M059J (cell line): ENCODE data around the gene GFRA1. TPM values are rescaled to one million over a fixed set of nuclear protein-coding genes. Genes with fewer than 3 reads are reported as not detected.
A peak's percentile ranks its signal among the peaks of the same experiment; 100 is the strongest.

ENCODE experiments used
- DNase-seq: peaks from one replicate; pipeline ENCODE4 v3.0.0-alpha.2; 2012; ENCODE audit warnings: low read depth
- total RNA-seq: library from RNA; depleted of rRNA; stranded (reverse); fragments of >200 nt; shearing (Covaris generic); gene quantifications from 2 replicates; pipeline ENCODE4 v1.2.3, GENCODE V29; 2014

The GFRA1 gene
- total RNA-seq, 1 experiment from 2014 or later: 49.4 TPM

DNA sequence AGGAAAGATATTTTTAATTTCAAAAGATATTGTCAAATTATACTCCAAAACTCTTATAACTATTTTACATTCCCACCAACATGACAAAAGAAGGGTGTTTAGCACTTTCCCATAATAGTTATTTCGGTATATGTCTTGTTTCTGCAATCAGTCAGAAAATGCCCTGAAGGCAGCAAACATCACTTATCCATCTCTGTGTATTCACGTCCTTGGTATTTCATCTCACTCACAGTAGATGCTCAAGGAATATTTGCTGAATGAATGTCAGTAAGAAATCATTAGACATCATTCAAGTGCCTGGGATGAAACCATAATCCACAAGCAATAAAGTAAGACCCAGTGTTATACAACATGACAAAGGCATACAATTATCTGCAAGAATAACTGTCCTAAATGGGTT, 112.7 kb downstream of the GFRA1 start:
- DNase-seq: peak; percentile 69

- DNase-seq: no peak
Measured at GRCh38 chr10:116159197-116159596, 113.8 kb downstream of the GFRA1 start.

GRCh38 chr10:116158036-116158435, 115.0 kb downstream of the GFRA1 start:
- peak; percentile 47 for DNase-seq

DNA sequence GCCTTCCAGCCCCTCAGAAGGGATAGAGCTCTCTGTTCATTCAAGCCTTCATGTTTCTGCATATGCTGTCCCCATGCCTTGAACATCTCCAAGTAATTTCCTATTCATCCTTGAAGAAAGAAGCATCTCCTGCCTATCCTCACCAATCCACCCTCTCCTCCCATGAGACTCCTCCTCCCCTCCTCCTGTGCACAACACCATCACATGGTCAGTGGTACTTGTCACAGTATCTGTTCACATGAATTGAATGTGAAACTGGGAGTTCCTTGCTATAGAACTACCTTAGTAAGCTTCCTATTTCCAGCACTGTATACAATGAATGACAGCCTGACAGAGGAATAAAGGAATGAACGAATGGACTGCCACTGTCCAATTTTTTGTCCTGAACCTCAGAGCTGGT, 115.5 kb downstream of the GFRA1 start:
- no peak for DNase-seq

- no peak for DNase-seq
Measured at GRCh38 chr10:116156819-116157218, 116.2 kb downstream of the GFRA1 start.

DNA sequence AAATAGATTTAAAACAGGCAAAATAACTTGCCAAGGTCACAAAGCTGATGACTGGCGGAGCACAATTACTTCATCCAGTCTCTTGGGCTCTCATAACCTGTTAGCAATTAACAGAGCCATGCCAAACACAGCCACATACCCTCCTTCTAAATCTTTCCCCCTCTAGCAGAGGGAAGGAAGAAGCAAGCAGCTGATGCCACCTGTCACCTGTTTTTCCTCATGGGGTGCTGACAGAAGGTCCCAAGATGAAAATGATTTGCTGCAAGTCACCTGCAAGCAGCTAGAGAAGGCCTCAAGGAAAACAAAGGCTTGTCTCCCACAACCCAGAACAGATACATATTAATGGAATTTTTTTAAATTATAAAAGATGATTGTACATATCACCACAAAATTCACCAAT, 117.8 kb downstream of the GFRA1 start:
- no peak for DNase-seq

GRCh38 chr10:116154651-116155050, 118.4 kb downstream of the GFRA1 start:
- DNase-seq: no peak

- DNase-seq: peak; percentile 60
Measured at GRCh38 chr10:116151076-116151475, 121.9 kb downstream of the GFRA1 start.

- no peak for DNase-seq
Measured at GRCh38 chr10:116150606-116151005, 122.4 kb downstream of the GFRA1 start.

GRCh38 chr10:116147147-116147905, 125.7 kb downstream of the GFRA1 start:
- DNase-seq: no peak

DNA sequence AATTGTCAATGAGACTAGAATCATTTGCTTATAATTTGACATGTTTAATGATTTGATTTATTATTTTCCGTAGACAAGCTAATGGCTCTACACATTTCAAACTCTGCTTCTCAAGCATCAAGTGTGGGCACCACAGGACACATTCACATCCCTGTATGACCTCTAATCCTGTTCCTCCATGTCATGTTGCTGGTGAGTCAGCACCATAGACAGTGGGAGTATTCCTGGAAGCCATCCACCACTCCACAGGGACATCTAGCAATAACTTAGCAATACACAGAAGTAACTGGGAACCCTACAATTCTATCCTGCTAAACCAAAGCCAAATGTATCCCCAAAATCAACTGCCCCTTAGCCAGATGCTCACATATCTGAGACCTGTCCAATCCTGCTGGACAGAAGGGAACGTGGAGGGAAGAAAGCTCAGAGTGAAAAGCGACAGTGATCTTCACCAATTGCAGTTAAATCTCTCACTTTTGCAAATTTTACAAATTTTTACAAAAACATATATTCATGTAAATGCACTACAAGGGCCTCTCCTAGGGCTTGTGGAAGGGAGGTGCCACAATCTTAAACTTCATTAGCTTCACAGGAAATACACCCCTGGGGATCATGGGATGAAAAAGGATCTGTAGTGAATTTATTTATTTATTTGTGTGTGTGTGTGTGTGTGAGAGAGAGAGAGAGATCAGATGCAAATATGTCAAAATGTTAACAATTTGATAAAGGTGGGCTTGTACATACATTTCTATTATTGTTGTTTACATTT, 126.5 kb downstream of the GFRA1 start:
- DNase-seq: peak; percentile 58

DNA sequence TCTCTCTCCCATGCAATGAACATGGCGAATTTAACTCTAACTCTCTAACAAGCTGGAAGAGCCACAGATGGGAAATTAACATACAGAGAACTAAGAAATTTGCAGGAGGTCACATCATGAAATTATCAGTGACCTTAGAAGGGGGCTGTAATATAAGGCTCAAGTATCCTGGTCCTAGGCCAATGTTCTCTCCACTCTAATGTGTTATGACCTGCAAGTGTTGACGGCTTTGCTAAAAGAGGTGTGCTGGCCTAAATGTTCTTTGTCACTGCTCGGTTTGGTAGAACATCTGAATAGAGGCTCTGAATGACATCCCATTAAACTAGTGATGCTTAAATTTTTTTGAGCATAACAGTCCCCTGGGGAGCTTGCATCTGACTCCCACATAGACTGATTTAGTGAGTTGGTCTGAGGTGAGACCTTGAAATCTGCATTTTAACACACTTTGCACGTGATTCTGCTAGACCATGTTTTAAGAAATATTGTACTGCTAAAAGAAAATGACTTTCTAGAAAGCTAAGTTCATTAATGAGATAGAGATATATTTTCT, 129.3 kb downstream of the GFRA1 start:
- DNase-seq: no peak

GRCh38 chr10:116141855-116142254, 131.2 kb downstream of the GFRA1 start:
- no peak for DNase-seq

DNA sequence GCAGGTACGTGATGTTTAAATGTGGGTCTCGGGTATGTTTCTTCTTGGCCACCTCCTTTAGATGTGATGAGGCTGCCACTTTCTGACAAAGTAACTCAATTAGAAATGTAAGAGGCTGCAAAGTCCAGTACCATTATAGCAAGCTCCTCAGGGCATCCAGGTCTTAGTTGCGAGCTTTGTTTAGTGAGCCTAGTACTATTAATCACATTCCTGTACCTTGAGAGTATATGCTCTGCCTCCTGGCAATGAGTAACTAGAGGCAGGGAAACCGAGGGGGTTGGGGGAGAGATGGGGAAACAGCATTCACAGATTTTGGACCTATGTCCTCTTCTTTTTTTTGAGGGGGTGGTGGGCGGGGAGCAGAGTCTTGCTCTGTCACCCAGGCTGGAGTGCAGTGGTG, 131.8 kb downstream of the GFRA1 start:
- DNase-seq: no peak

DNA sequence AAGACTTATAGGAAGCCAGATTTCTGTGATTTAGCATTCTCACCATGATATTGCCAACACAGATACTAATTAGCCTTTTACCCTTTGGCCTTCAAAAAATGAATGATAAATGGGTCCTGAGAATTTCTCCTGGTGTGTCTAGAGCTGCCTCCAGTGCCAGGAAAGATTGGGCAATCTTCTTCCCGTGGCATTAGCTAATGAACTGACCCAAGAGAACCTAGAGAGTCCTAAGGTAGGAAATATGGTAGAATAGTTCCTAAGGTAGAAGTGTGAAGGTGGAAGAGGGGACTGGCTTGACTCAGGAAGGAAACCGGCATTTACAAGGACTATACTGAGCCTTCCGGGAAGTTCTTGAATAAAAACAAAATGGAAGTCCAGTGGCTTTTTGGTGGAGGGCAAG, 133.1 kb downstream of the GFRA1 start:
- DNase-seq: no peak

DNA sequence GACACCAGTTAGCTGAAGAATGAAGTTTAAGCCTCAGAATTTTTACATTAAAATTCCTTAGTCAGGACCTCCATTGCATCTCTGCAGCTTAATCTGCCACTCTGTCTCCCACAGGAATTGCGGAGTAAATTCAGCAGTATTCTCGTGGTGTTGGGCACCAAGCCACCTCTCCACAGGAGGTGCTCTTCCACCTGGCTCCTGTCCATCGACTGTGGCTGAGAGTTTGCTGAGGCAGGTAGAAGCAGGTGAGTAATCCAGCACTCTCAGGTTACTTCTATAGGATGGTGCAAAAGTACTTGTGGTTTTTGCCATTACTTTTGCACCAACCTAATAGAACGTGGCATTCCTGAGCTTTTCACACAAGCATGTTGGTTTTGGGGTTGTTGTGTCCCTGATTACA, 134.1 kb downstream of the GFRA1 start:
- DNase-seq: no peak

DNA sequence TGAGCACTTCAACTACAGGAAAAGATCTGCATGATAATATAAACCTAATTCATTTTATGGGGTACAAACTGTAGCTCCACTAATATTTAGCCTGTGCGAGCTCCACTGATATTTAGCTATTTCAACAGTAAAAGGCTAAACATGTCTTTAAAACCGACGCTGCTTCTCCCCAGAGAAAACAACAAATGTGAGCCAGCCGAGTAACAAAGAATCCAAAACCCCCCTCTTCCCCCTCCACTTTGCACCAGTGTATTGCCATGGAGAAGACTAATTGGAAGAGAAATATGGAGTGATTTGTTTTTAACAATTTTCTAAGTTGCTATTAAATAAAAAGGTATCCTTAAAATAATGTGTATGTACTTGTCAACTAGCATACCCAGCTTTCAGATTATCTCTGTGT, 136.7 kb downstream of the GFRA1 start:
- DNase-seq: no peak

DNA sequence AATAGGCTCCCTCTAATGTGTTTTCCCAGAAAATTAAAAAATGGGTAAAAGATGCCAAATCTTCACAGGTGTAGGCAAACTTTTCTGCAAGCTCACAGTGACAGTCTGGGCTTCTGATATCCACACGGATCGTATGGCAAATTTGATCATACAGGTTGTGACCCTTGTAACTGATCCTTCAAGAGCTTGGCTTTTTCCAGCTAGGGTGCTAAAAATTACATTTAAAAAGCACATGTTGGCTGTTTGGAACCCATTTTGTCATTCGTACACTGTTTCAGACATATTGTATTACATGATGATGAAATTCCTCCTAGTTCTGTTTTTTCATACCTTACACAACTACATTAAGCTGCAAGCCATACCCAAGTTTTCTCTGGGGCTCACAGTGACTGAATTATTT, 138.7 kb downstream of the GFRA1 start:
- no peak for DNase-seq

DNA sequence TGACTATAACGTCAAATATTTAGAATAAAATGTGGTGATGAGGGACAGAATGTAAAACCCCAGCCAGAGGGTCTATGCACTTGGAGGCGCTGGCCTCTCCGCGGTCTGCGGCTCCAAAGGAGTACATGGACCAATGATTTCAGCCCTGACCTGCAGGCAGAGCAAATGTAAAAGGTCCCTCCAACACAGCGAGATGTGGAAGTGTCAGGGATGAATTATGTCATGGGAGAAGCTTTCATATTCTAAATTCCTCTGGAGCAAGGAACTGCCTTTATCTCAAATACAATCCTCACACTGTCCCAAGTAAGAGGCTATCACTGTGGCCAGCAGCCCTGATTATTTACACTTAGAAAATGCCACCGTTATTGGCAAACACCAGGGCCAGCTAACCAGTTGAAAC, 139.4 kb downstream of the GFRA1 start:
- no peak for DNase-seq

- DNase-seq: no peak
Measured at GRCh38 chr10:116132780-116133399, 140.1 kb downstream of the GFRA1 start.

- DNase-seq: no peak
Measured at GRCh38 chr10:116130006-116130405, 143.0 kb downstream of the GFRA1 start.

- peak; percentile 39 for DNase-seq
Measured at GRCh38 chr10:116126954-116127695, 145.9 kb downstream of the GFRA1 start.
